Measurements from ENCODE around the gene CAVIN2. TPM values are rescaled to one million over a fixed set of nuclear protein-coding genes. Genes with fewer than 3 reads are reported as not detected.

The CAVIN2 gene
- total RNA-seq, 1 experiment from 2014 or later = not detected

DNA sequence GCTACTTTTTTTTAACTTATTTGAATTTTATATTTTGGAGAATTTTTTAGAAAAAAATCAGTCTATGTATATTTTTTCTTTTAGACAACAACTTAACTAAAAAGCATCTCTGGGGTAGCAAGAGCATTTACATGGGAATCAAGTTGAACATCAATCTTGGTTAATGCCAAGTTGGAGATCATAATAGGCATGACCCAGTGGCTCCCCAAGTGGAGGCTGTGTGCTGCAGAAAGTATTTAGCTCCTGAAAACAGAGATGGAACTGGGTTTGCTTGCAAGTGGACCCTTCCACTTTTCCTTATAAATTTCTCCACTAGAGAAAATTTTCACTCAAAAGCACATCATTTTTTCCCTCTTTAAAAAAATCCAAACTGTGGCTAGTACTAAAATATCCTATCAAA, 23.9 kb upstream of the CAVIN2 start:
- TF ChIP-seq CTCF (IDR thresholded peaks at IDR 0.05; ENCODE audit: insufficient read depth in 1 of 2, low read depth in 1 of 2, low read length in 1 of 2, severe bottlenecking in 1 of 2, unreplicated experiment in 1 of 2) = no peak
- no TSS peak for BruUV-seq (replicated peaks)
- H3K27me3 ChIP-seq (replicated peaks; ENCODE audit: control insufficient read depth, insufficient read depth, low read length) = no peaks in the 10 kb centered on the region
- Mint-ChIP-seq H3K4me3 (ENCODE audit: unreplicated experiment) (no peak overlapping the region), H3K9me3 (ENCODE audit: unreplicated experiment) (no peaks in the 10 kb centered on the region), H3K4me1 (ENCODE audit: low read depth, unreplicated experiment) (peaks cover 18% of the 10 kb centered on the region), H3K27ac (ENCODE audit: unreplicated experiment) (no peak overlapping the region), H3K36me3 (ENCODE audit: insufficient read depth, unreplicated experiment) (peaks cover 4% of the 10 kb centered on the region), H3K27me3 (ENCODE audit: insufficient read depth, unreplicated experiment) (no peaks in the 10 kb centered on the region)
- intact Hi-C loops (cut with micrococcal nuclease; ENCODE audit: unreplicated experiment) = no loop called here
- no peak for DNase-seq
- H3K36me3 ChIP-seq (ENCODE audit: control insufficient read depth, insufficient read depth, low read length) = no peaks in the 10 kb centered on the region
- H3K4me3 ChIP-seq (ENCODE audit: low read depth, low read length) = no peak overlapping the region
- ChIA-PET CTCF (interaction anchor here (0.7 to 2.3 kb wide), 2 partner anchors 292 to 316 kb away, joined by 5 to 10 read pairs; no protein-coding TSS in a partner anchor), POLR2A (no interaction called here)
- peaks cover 21% of the 10 kb centered on the region for H3K4me1 ChIP-seq
- H3K9me3 ChIP-seq = 0 out of 2 replicates have a peak, but pooled peaks cover under 1% of the 10 kb centered on the region

- ChIA-PET POLR2A (no interaction called here), CTCF (interaction anchor here (2.3 kb wide), 1 partner anchor 293 kb away, joined by 10 read pairs; no protein-coding TSS in a partner anchor)
- H3K4me3 Mint-ChIP-seq (ENCODE audit: unreplicated experiment) = no peak overlapping the region
- peaks cover 6% of the 10 kb centered on the region; the same call in 1 of the 2 replicates for H3K9me3 ChIP-seq
- H3K4me1 ChIP-seq = peaks cover 21% of the 10 kb centered on the region
- no TSS peak for BruUV-seq (replicated peaks)
- H3K36me3 ChIP-seq (ENCODE audit: control insufficient read depth, insufficient read depth, low read length) = no peaks in the 10 kb centered on the region
- no peak overlapping the region for H3K4me3 ChIP-seq (ENCODE audit: low read depth, low read length)
- H3K4me1 Mint-ChIP-seq (ENCODE audit: low read depth, unreplicated experiment) = peaks cover 18% of the 10 kb centered on the region
- TF ChIP-seq CTCF (IDR thresholded peaks at IDR 0.05; ENCODE audit: insufficient read depth in 1 of 2, low read depth in 1 of 2, low read length in 1 of 2, severe bottlenecking in 1 of 2, unreplicated experiment in 1 of 2) = no peak
- intact Hi-C loops (cut with micrococcal nuclease; ENCODE audit: unreplicated experiment) = loop anchor here (1.0 to 5.0 kb wide), 4 partner anchors 108 to 302 kb away; no protein-coding TSS in a partner anchor
- no peaks in the 10 kb centered on the region for H3K27me3 ChIP-seq (replicated peaks; ENCODE audit: control insufficient read depth, insufficient read depth, low read length)
- DNase-seq = no peak
- H3K27ac Mint-ChIP-seq (ENCODE audit: unreplicated experiment) = no peak overlapping the region
- H3K36me3 Mint-ChIP-seq (ENCODE audit: insufficient read depth, unreplicated experiment) = peaks cover 4% of the 10 kb centered on the region
- no peaks in the 10 kb centered on the region for H3K27me3 Mint-ChIP-seq (ENCODE audit: insufficient read depth, unreplicated experiment)
- H3K9me3 Mint-ChIP-seq (ENCODE audit: unreplicated experiment) = no peaks in the 10 kb centered on the region
These were observed 22.9 kb upstream of the CAVIN2 start for GRCh38 chr2:191869781-191870180.

DNA sequence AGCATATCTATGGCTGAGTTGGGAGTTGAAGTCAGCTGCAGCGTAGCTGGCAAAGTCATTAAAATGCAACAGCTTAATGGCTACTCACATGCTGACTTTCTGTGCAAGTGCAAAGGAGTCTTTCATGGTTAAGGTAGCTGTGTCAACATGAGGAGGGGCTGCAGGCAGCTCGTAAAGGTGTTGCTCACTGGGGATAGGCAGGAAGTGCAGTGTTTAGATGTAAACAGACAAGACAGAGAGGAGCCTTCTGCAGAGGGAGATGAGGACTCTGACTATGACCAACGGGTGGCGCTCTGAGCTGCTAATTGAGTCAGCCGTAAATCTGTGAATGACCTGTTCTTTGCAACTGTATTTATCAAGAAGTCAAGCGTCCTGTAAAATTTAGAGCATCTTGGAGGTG, 22.3 kb upstream of the CAVIN2 start:
- Mint-ChIP-seq H3K36me3 (ENCODE audit: insufficient read depth, unreplicated experiment) (peaks cover 4% of the 10 kb centered on the region), H3K4me3 (ENCODE audit: unreplicated experiment) (no peak overlapping the region), H3K9me3 (ENCODE audit: unreplicated experiment) (no peaks in the 10 kb centered on the region), H3K27ac (ENCODE audit: unreplicated experiment) (no peak overlapping the region), H3K27me3 (ENCODE audit: insufficient read depth, unreplicated experiment) (no peaks in the 10 kb centered on the region), H3K4me1 (ENCODE audit: low read depth, unreplicated experiment) (peaks cover 18% of the 10 kb centered on the region)
- POLR2A ChIA-PET = no interaction called here
- Histone ChIP-seq H3K4me1 (peaks cover 21% of the 10 kb centered on the region), H3K9me3 (peaks cover 7% of the 10 kb centered on the region; the same call in 1 of the 2 replicates), H3K36me3 (ENCODE audit: control insufficient read depth, insufficient read depth, low read length) (no peaks in the 10 kb centered on the region), H3K27me3 (replicated peaks; ENCODE audit: control insufficient read depth, insufficient read depth, low read length) (no peaks in the 10 kb centered on the region), H3K4me3 (ENCODE audit: low read depth, low read length) (no peak overlapping the region)
- TF ChIP-seq CTCF (IDR thresholded peaks at IDR 0.05; ENCODE audit: insufficient read depth in 1 of 2, low read depth in 1 of 2, low read length in 1 of 2, severe bottlenecking in 1 of 2, unreplicated experiment in 1 of 2) = peak; percentile 15 to 22
- CTCF ChIA-PET = interaction anchor here (2.3 kb wide), 1 partner anchor 293 kb away, joined by 10 read pairs; no protein-coding TSS in a partner anchor
- DNase-seq = peak in 1 of 2 experiments; percentile 26
- intact Hi-C loops (cut with micrococcal nuclease; ENCODE audit: unreplicated experiment) = loop anchor here (1.0 to 5.0 kb wide), 4 partner anchors 108 to 302 kb away; no protein-coding TSS in a partner anchor
- no TSS peak for BruUV-seq (replicated peaks)
